C4-2B (cell line): ENCODE results near the gene GNAZ.

Experiments
- ZFX ChIP-seq: fragments of 450-650 bp; IDR thresholded peaks from 2 replicates; pipeline ENCODE4 v1.6.1; 2017
- TF ChIP-seq, protein P1 (sequence below): fragments of 450-650 bp; conservative IDR thresholded peaks from 2 replicates; pipeline ENCODE4 v1.5.1; 2017; ENCODE audit warnings: mild to moderate bottlenecking

DNA sequence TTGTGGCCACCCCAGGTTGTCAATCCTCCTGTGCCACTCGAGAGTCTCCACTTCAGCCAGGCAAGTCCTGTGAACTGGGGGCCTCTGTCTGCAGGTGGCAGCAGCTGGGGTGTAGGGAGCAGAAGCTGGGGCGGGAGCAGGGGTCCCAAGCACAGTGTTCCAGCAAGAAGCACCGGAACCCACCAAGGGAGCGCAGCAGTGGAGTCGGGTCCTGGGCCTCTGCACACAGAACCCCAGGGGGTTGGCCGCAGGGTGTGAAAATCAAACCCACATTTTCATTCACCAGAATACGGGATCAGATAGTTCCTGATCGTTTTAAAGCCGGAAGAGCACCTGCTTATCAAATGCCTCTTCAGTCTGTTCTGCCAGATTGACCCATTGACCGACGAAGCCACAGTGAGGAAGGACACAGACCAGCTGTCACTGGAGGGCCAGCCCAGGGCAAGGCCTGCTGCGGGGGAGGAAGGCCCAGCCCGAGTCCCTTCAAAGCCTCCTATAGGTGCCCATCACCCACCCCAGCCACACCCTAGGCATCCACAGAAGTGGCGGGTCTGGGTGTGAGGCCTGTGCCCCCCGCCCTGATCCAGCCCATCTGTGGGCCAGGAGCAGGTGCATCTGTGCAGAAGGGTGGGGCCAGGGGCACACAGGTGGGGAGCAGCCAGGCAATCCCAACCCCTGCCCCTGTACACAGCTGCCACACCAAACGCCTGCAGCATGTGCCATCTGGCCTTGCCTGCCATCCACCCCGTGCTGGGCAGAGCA, 37.3 kb downstream of the GNAZ start:
- TF ChIP-seq, protein P1, sequence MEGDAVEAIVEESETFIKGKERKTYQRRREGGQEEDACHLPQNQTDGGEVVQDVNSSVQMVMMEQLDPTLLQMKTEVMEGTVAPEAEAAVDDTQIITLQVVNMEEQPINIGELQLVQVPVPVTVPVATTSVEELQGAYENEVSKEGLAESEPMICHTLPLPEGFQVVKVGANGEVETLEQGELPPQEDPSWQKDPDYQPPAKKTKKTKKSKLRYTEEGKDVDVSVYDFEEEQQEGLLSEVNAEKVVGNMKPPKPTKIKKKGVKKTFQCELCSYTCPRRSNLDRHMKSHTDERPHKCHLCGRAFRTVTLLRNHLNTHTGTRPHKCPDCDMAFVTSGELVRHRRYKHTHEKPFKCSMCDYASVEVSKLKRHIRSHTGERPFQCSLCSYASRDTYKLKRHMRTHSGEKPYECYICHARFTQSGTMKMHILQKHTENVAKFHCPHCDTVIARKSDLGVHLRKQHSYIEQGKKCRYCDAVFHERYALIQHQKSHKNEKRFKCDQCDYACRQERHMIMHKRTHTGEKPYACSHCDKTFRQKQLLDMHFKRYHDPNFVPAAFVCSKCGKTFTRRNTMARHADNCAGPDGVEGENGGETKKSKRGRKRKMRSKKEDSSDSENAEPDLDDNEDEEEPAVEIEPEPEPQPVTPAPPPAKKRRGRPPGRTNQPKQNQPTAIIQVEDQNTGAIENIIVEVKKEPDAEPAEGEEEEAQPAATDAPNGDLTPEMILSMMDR = no peak
- TF ChIP-seq ZFX = no peak
